Caco-2 (cell line): ENCODE data around the gene LRP1. TPM values are rescaled to one million over a fixed set of nuclear protein-coding genes. Genes with fewer than 3 reads are reported as not detected.

Experiments
- BruUV-seq: library from RNA; stranded (reverse); fragments of 400-500 nt; replicated peaks from 2 replicates; lab custom pipeline; 2021; lab: Mats Ljungman, UMichigan
- CTCF ChIA-PET: fragments of 300-600 bp; sonication (Branson Sonifier 250); formaldehyde crosslinking; loops from one replicate; lab custom pipeline; 2022; ENCODE audit warnings: antibody characterized with exemption; lab: Charles Lee
- POLR2A ChIA-PET: fragments of 300-600 bp; sonication (Branson Sonifier 250); formaldehyde crosslinking; loops from one replicate; lab custom pipeline; 2022; ENCODE audit warnings: antibody characterized with exemption; lab: Charles Lee
- DNase-seq, 2 experiments: peaks; one replicate each; pipeline versions ENCODE4 v3.0.0 to v3.0.0-alpha.2; 2020 to 2022
- H3K27me3 ChIP-seq: replicated peaks from 2 replicates; pipeline ENCODE4 v1.6.0; 2011; ENCODE audit warnings: low read length; ENCODE audit not compliant: control insufficient read depth, insufficient read depth
- H3K36me3 ChIP-seq: 2 replicates; pipeline ENCODE4 v1.5.1; 2011; ENCODE audit warnings: low read length; ENCODE audit not compliant: control insufficient read depth, insufficient read depth
- H3K4me1 ChIP-seq: fragments of 250-450 bp; sonication (Bioruptor Pico); 2 replicates; pipeline ENCODE4 v1.5.1; 2020; ENCODE audit warnings: mild to moderate bottlenecking
- H3K4me3 ChIP-seq: 2 replicates; pipeline ENCODE4 v1.5.1; 2011; ENCODE audit warnings: low read depth, mild to moderate bottlenecking, control low read depth, low read length
- H3K9me3 ChIP-seq: fragments of 250-450 bp; sonication (Bioruptor Pico); 2 replicates; pipeline ENCODE4 v1.5.1; 2020; ENCODE audit warnings: mild to moderate bottlenecking, moderate library complexity
- H3K27ac Mint-ChIP-seq: one replicate; pipeline ENCODE4 v1.8.0; 2022; ENCODE audit warnings: mixed read lengths; ENCODE audit not compliant: unreplicated experiment
- H3K27me3 Mint-ChIP-seq: one replicate; pipeline ENCODE4 v1.8.0; 2022; ENCODE audit warnings: mixed read lengths; ENCODE audit not compliant: insufficient read depth, unreplicated experiment
- H3K36me3 Mint-ChIP-seq: one replicate; pipeline ENCODE4 v1.8.0; 2022; ENCODE audit warnings: mild to moderate bottlenecking, mixed read lengths; ENCODE audit not compliant: insufficient read depth, unreplicated experiment
- H3K4me1 Mint-ChIP-seq: one replicate; pipeline ENCODE4 v1.8.0; 2022; ENCODE audit warnings: low read depth, mixed read lengths; ENCODE audit not compliant: unreplicated experiment
- H3K4me3 Mint-ChIP-seq: one replicate; pipeline ENCODE4 v1.8.0; 2022; ENCODE audit warnings: mild to moderate bottlenecking, moderate library complexity, mixed read lengths; ENCODE audit not compliant: unreplicated experiment
- H3K9me3 Mint-ChIP-seq: one replicate; pipeline ENCODE4 v1.8.0; 2022; ENCODE audit warnings: mixed read lengths; ENCODE audit not compliant: unreplicated experiment
- intact Hi-C: fragments of 100-400 bp; cut with micrococcal nuclease; formaldehyde crosslinking; loops from one replicate; pipeline ENCODE4 v1.10.0; 2022; ENCODE audit not compliant: unreplicated experiment
- total RNA-seq: library from RNA; stranded (reverse); gene quantifications from 2 replicates; pipeline ENCODE4 v1.2.3, GENCODE V29; 2022
- TF ChIP-seq, protein P1 (sequence below), 2 experiments: fragments of 200-600 bp in 1 of 2; IDR thresholded peaks; 1 replicate in 1 of 2; 2 replicates in 1 of 2; pipeline versions ENCODE4 v1.5.1 to v1.8.0; 2011 to 2022; ENCODE audit warnings: antibody characterized with exemption in 1 of 2, control low read depth in 1 of 2, inconsistent platforms in 1 of 2, low read depth in 1 of 2, low read length in 1 of 2, mild to moderate bottlenecking in 1 of 2, moderate library complexity in 1 of 2; ENCODE audit not compliant: insufficient read depth in 1 of 2, severe bottlenecking in 1 of 2, unreplicated experiment in 1 of 2

Gene LRP1
- total RNA-seq, 1 experiment from 2014 or later = 111 TPM

DNA sequence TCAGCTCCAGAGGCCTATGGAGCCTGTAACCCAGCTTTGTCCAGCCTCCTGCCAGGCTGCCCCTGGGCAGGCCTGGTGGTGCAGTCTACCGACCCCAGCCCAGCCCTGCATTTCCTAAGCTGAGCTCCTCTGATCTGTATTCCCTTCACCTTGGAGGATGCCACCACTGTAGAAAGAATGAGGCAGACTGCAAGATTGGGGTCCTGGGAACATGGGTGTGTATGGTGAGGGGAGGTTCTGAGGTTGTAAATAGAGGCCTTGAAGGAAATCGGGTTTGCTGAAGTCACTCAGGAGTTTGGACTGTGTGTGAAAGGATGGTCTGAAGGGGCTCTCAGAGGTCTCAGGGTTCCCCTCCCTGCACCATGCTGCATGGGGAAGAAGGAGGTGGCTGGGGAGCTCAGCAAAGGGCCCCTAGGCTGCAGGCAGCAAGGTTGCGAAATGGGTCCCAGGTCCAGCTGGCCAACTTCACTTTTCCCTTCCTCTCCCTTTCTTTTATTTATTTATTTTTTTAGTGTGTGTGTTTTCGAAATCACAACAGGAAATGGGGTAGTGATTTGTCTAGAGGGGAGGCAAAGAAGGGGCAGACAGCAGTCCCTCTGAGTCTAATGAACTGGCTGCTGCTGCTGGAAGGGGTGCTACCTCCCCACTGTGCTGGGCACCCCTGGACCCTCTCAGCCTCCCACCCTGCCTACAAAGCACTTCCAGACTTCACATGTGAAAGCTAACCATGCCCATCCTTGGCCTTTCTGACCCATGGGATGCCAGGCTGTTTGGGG, 20.4 kb downstream of the LRP1 start:
- BruUV-seq = no TSS peak
- CTCF ChIA-PET = interaction anchor here (0.6 to 2.6 kb wide), 3 partner anchors 20 to 300 kb away, joined by 4 to 18 read pairs (median 8); partner anchors contain the start of gene LRP1
- Histone ChIP-seq H3K27me3 (no peaks in the 10 kb centered on the region), H3K36me3 (peaks cover 3% of the 10 kb centered on the region; the same call in 1 of the 2 replicates), H3K9me3 (no peaks in the 10 kb centered on the region), H3K4me3 (no peak overlapping the region), H3K4me1 (peaks cover 44% of the 10 kb centered on the region)
- H3K4me3 Mint-ChIP-seq = peak overlapping the region; percentile 17
- POLR2A ChIA-PET = interaction anchor here (2.5 kb wide), 1 partner anchor 21 kb away, joined by 9 read pairs; the partner anchor contains the start of gene LRP1
- H3K9me3 Mint-ChIP-seq = no peaks in the 10 kb centered on the region
- peaks cover 49% of the 10 kb centered on the region for H3K36me3 Mint-ChIP-seq
- peak; percentile 56 to 60 for DNase-seq
- TF ChIP-seq, protein P1, sequence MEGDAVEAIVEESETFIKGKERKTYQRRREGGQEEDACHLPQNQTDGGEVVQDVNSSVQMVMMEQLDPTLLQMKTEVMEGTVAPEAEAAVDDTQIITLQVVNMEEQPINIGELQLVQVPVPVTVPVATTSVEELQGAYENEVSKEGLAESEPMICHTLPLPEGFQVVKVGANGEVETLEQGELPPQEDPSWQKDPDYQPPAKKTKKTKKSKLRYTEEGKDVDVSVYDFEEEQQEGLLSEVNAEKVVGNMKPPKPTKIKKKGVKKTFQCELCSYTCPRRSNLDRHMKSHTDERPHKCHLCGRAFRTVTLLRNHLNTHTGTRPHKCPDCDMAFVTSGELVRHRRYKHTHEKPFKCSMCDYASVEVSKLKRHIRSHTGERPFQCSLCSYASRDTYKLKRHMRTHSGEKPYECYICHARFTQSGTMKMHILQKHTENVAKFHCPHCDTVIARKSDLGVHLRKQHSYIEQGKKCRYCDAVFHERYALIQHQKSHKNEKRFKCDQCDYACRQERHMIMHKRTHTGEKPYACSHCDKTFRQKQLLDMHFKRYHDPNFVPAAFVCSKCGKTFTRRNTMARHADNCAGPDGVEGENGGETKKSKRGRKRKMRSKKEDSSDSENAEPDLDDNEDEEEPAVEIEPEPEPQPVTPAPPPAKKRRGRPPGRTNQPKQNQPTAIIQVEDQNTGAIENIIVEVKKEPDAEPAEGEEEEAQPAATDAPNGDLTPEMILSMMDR (IDR thresholded peaks at IDR 0.05; ENCODE audit: insufficient read depth in 1 of 2, low read depth in 1 of 2, low read length in 1 of 2, severe bottlenecking in 1 of 2, unreplicated experiment in 1 of 2) = no peak
- intact Hi-C loops = no loop called here
- peaks cover 51% of the 10 kb centered on the region for H3K4me1 Mint-ChIP-seq
- no peaks in the 10 kb centered on the region for H3K27me3 Mint-ChIP-seq
- H3K27ac Mint-ChIP-seq = peak overlapping the region; percentile 97

DNA sequence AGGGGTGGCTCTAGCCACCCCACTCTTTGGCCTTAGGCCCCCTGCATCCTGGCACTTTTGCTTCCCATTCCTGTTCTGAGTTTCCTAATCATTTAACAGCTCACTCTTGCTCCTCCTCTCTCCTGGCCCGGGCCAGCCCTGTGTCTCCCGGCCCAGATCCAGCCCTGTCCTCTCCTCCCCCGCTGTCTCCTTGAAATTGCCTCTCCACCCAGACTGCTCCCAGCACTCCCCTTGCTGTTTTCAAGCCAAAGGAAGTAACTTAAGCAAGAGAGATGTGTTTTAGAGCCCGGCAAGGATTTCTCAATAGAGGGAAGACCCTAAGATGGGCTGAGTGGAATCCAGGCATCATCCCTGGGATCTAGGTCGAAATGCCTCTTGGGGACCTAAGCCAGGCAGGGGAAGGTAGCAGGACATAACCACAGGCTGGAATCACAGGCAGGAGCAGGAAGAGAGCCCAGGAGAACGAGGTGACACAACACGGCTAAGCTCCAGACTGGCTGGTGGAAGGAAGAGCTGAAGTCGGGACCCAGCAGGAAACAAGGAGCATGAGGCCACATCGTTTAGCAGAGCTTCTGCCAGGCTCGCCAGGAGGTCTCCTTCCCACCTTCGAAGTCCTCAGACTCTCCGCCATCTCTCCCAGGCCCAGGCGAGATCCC, 21.1 kb downstream of the LRP1 start:
- H3K4me1 ChIP-seq = peaks cover 49% of the 10 kb centered on the region
- no peaks in the 10 kb centered on the region for H3K9me3 ChIP-seq
- no peaks in the 10 kb centered on the region for H3K27me3 Mint-ChIP-seq
- TF ChIP-seq, protein P1 (IDR thresholded peaks at IDR 0.05; ENCODE audit: insufficient read depth in 1 of 2, low read depth in 1 of 2, low read length in 1 of 2, severe bottlenecking in 1 of 2, unreplicated experiment in 1 of 2) = no peak
- intact Hi-C loops = no loop called here
- BruUV-seq = no TSS peak
- H3K36me3 Mint-ChIP-seq = peaks cover 56% of the 10 kb centered on the region
- H3K4me1 Mint-ChIP-seq = peaks cover 53% of the 10 kb centered on the region
- DNase-seq = no peak
- CTCF ChIA-PET = interaction anchor here (1.7 to 2.6 kb wide), 2 partner anchors 21 to 37 kb away, joined by 4 to 18 read pairs; partner anchors contain the start of gene LRP1
- no peaks in the 10 kb centered on the region for H3K27me3 ChIP-seq
- peak overlapping the region; percentile 17 for H3K4me3 Mint-ChIP-seq
- H3K9me3 Mint-ChIP-seq = no peaks in the 10 kb centered on the region
- peaks cover 3% of the 10 kb centered on the region; the same call in 1 of the 2 replicates for H3K36me3 ChIP-seq
- H3K27ac Mint-ChIP-seq = peak overlapping the region; percentile 97
- H3K4me3 ChIP-seq = no peak overlapping the region
- POLR2A ChIA-PET = interaction anchor here (0.6 to 2.5 kb wide), 2 partner anchors 21 to 131 kb away, joined by 7 to 9 read pairs; partner anchors contain the start of gene LRP1

DNA sequence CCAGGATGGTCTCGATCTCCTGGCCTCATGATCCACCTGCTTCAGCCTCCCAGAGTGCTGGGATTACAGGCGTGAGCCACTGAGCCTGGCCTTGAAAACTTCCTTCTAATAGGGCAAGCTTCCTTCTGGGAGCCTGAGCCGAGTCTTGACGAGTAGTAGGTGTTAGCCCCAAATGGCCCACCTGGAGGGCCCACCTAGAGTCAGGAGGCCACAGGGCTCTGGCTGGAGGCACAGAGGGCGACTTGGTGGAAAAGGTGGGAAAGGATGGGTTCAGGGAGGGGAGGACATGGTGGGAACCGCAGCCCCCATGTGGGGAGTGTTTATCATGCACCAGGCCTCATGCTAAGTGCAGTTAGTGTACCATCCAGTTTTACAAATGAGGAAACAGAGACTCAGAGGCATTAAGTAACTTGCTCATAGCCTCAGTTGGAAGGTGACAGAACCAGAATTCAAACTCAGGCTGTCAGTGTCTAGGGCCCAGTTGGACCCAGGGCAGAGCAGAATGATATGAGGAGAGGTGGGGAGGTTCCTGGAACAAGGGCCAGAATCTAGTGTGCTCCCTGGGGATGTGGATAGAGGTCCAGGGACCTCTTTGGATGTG, 22.2 kb downstream of the LRP1 start:
- peaks cover 58% of the 10 kb centered on the region for H3K36me3 Mint-ChIP-seq
- peaks cover 57% of the 10 kb centered on the region for H3K4me1 ChIP-seq
- ChIA-PET CTCF (interaction anchor here (0.5 to 2.6 kb wide), 3 partner anchors 22 to 1086 kb away, joined by 3 to 18 read pairs (median 3); partner anchors contain the start of gene LRP1), POLR2A (interaction anchor here (2.5 kb wide), 1 partner anchor 23 kb away, joined by 9 read pairs; the partner anchor contains the start of gene LRP1)
- intact Hi-C loops = no loop called here
- no peaks in the 10 kb centered on the region for H3K27me3 Mint-ChIP-seq
- H3K4me3 ChIP-seq = no peak overlapping the region
- peaks cover 1% of the 10 kb centered on the region; the same call in 1 of the 2 replicates for H3K36me3 ChIP-seq
- no peaks in the 10 kb centered on the region for H3K9me3 Mint-ChIP-seq
- TF ChIP-seq, protein P1 (IDR thresholded peaks at IDR 0.05; ENCODE audit: insufficient read depth in 1 of 2, low read depth in 1 of 2, low read length in 1 of 2, severe bottlenecking in 1 of 2, unreplicated experiment in 1 of 2) = no peak
- H3K4me3 Mint-ChIP-seq = no peak overlapping the region
- no peak for DNase-seq
- H3K27me3 ChIP-seq = no peaks in the 10 kb centered on the region
- peaks cover 57% of the 10 kb centered on the region for H3K4me1 Mint-ChIP-seq
- BruUV-seq = no TSS peak
- peak overlapping the region; percentile 30 for H3K27ac Mint-ChIP-seq
- no peaks in the 10 kb centered on the region for H3K9me3 ChIP-seq
